HG03432 (cell line): ENCODE data around the gene TUBAL3.

Source experiments
- ATAC-seq: cut with Tn5 transposase; IDR thresholded peaks from one replicate; pipeline ENCODE4 v1.9.1; 2021; ENCODE audit warnings: mild to moderate bottlenecking, moderate library complexity; ENCODE audit not compliant: unreplicated experiment

The TUBAL3 gene

GRCh38 chr10:5404208-5405041 is at the start of gene TUBAL3:
Gene TUBAL3 (minus strand): TSS chr10:5404828. CDS start chr10:5404792, 36 bp downstream.
- ATAC-seq, result no peak

- no peak for ATAC-seq
These were observed 49.3 kb upstream of the TUBAL3 start for GRCh38 chr10:5453749-5454489.

DNA sequence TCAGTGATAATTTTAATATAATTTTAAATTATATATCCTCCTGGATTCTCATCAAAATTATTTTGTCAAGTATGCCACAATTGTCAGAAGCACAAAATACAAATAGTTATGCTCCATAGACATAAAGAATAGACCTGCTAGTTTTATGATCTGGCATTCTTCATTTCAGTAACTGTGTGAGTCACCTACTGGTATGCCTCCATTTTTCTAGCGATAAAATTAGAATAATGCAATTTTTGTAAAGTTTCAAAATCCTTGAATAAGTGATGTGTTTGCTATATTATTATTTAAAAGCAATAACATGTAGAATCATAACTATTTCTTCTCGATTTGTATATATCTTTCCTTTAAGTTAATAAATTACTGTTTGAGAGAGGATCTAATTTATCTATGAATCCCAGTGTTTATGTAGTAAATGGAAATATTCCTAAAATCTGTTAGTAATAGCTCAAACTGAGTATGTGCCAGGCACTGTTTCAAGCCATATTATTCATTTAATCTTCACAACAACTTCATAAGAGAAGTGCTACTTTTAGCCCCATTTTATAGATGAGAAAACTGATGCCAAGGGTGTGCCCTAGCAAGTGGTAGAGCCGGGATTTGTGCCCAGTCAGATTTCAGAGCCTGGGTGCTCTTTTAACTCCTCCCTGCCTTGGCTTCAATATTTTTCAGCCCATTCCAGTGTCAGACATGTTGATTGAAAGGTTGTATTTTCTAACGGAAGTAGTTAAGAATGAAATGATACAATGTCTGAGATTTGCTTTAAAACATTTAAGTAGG is 46.2 kb upstream of the TUBAL3 start:
- no peak for ATAC-seq

GRCh38 chr10:5449823-5450222 is 45.2 kb upstream of the TUBAL3 start:
- ATAC-seq, result no peak

DNA sequence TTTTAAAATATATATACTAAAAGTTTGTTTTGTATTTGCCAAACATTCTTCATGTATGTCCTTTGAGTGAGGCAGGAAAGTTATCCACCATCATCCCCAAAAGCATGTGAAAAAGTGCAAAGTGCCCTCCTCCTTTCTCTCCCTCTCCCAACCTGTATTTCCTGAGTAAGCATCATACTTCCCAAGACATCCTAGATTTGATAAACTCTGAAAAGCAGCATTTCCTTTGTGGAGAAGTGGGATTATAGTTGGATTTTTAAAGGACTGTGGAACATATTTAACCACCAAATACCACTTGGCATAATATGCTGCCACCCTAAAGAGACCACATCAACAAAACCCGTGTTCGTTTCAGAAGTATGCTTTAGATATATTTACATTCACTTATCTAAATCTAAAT is 44.6 kb upstream of the TUBAL3 start:
- ATAC-seq, result no peak

DNA sequence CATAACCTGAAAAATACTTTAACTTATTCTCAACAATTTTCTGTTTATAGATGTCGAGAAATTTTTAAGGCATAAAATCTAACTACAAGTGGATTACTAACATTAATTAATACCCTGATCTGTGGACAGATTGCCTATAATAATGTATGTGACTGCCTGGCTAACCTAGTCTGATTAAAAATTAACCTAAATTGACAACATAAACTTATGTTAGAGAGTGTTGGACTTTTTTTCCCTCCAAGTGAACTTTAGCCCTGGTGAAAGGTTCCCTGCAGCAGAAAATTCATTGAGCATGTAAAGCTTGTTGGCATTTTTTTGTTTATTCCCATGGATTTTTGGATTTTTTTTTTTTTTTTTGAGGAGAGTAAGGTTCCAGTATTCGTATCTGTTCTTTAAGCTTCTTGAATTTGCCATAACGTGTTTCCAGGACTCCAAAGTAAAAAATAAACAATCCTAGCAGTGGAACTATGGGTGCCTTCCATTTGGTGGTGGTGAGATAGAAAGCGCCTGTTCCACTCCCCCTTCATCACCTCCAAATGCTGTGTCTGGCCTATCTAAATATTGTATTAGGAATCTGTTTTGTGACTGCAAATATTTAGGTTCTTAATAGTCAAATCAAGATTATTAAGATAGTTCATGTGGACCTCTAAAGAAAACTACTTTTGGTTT is 43.8 kb upstream of the TUBAL3 start:
- ATAC-seq, result no peak

GRCh38 chr10:5447611-5448071 is 43.0 kb upstream of the TUBAL3 start:
- ATAC-seq, result peak; percentile 60

DNA sequence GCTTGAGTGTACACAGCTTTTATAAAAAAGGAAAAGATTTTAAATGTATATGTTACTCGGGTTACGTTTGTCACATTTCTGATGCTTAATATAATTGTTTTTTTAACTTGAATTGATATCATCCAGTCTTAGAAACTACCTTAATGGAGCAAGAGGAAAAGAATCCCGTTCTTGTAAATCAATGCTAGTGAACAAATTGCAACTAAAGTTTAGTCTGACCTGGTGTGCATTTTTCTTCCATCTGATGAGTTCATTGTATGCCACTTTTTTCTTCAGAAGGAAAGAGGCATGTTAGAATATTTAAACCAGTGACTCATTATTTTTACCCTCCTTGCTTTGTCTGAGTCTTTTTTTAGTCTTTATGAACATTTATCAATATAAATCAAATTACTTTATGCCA is 42.4 kb upstream of the TUBAL3 start:
- ATAC-seq, result no peak

DNA sequence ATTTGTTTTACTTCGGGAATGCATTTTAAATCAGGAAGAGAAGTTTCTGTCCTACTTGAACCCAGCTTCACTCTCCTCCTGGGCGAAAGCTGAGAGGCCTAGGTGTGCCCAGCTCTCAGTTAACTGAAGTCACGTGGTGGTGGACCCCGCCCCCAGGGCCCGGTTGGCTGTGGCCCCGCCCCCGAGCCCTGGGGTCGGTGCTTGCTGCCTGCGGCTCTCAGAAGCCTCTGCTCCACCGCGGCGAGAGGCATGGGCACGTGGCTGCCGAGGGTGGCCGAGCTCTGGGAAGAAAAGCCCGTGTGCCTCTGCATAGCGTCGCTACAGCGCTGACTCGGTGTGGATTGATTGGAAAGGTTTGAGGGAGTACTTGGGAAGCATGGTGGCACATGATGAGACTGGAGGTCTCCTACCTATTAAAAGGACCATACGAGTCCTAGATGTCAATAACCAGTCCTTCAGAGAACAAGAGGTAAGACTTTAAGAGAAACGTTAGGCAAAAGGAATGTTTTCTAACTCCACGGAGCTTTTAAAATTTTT is 41.8 kb upstream of the TUBAL3 start:
- ATAC-seq, result peak; percentile 40

DNA sequence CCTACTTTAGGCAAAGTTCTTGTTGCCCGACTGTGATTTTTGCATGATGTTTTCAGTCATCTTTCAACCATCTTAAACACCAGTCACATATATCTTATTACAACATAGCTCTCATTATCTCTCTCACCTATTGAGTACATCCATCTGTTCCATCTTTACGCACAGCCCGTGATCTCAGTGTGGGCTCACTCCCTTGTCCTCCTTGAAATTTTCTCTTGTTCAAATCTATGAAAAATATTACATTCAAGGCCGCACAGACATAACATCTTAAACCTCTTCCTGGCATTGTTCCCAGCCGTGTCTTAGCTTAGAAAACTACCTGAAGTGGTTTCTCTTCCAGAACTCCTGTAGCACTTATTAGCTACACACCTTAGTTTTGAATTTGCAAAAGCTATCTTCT is 40.4 kb upstream of the TUBAL3 start:
- no peak for ATAC-seq

- peak; percentile 81 for ATAC-seq
These were observed 38.8 kb upstream of the TUBAL3 start for GRCh38 chr10:5443429-5443828.

DNA sequence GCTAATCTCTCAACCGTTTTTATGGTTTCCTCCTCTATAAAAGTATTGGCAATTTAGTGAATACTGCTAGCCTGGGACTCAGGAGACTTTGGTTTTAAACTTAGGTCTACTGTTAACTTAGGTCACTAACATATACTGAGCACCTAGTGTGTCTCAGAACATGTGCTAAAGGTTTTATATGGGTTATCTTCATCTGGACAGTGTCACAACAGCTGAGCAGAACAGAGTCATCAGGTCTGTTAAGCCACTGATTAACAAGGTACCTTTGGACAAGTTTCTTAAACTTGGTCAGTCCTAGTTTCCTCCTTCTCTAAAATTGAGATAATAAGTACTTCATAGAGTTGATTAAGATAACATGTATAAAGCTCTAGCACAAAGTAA is 38.4 kb upstream of the TUBAL3 start:
- peak; percentile 30 for ATAC-seq

GRCh38 chr10:5442065-5442989 is 37.7 kb upstream of the TUBAL3 start:
- ATAC-seq, result no peak

- ATAC-seq, result no peak
These were observed 36.5 kb upstream of the TUBAL3 start for GRCh38 chr10:5441106-5441505.

- no peak for ATAC-seq
These were observed 35.6 kb upstream of the TUBAL3 start for GRCh38 chr10:5440206-5440605.

GRCh38 chr10:5435328-5435727 is 30.7 kb upstream of the TUBAL3 start:
- ATAC-seq, result no peak

DNA sequence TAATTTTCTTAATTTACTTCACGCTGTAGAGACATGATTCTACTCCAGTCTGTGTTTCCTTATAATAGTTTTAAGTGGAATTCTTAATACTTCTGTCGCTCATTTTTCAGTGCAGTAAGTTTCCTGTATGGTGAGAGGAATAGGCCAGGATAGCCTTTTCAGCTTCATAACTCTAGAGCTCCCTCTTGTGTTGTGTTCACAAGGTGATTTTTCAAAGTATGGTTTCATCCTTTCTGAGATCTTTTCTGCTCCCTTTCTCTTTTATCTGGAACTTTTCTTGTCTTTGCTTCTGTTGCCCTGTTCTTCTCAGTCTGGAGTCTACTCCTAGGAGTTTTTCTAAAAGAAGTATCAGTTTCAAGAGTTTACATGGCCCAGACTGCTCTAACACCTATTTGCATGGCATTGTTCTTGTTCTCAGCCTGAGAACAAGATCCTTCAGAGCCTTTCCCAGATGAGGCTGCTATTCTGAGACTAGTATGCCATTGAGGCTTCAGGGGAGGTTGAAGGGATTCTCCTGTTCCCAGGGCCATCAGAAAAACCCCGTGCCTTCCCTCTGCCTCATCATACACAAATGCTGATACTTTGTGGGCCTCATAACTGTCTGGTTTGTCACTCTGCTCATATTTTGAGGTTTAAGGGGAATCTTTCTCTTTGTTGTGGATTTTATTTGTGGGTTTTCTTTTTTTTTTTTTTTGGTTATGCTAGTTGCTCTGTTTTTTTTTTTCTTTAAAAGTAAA is 29.6 kb upstream of the TUBAL3 start:
- ATAC-seq, result peak; percentile 69

- ATAC-seq, result no peak
These were observed 28.6 kb upstream of the TUBAL3 start for GRCh38 chr10:5433182-5433581.

DNA sequence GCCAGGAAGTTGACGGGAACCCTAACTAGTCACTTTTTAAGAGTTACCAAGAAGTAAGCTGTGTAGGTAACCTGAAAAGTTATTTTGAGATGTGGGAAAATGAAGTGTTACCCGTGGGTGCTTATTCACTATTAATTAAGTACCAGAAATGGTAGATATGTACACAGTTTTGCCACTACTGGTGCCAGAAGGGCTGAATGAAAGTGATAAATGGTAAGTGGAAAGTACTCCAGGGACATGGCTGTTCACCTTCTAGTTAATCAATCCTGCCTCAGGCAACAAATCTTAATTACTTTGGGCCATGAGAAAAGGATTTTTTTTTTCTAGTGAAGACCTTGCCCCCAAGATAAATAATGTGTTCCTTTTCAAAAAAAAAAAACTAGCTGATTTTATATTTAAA is 23.5 kb upstream of the TUBAL3 start:
- no peak for ATAC-seq
